ENCODE data around the gene DLGAP4. TPM values are rescaled to one million over a fixed set of nuclear protein-coding genes. Genes with fewer than 3 reads are reported as not detected.
A peak's percentile ranks its signal among the peaks of the same experiment; 100 is the strongest.

The DLGAP4 gene
- total RNA-seq, 1 experiment from 2014 or later = 40.3 TPM

- TF ChIP-seq CTCF (IDR thresholded peaks at IDR 0.05 in 2 of 3, conservative IDR thresholded peaks at IDR 0.05 in 1 of 3; ENCODE audit: borderline replicate concordance in 1 of 3, insufficient read depth in 1 of 3, low read depth in 2 of 3, low read length in 2 of 3) (peak; percentile 14 to 50 (median 42); a peak in 4 of 6 replicates), EZH2 (IDR thresholded peaks at IDR 0.05) (no peak), CBX3 (IDR thresholded peaks at IDR 0.05; ENCODE audit: low read depth) (peak; percentile 85; the same call in 1 of the 2 replicates), POLR2AphosphoS5 (IDR thresholded peaks at IDR 0.05; ENCODE audit: low read depth, low read length) (peak; percentile 43; the same call in 1 of the 2 replicates)
These were observed 78.0 kb downstream of the DLGAP4 start (continued) for GRCh38 chr20:36384022-36384619.

- Histone ChIP-seq H3K9ac (ENCODE audit: low read length) (no peak overlapping the region), H3K9me2 (ENCODE audit: insufficient read depth) (no peaks in the 10 kb centered on the region), H3K36me3 (ENCODE audit: control insufficient read depth in 1 of 2, insufficient read depth in 2 of 2, low read length in 2 of 2) (no peaks in the 10 kb centered on the region), H2AFZ (ENCODE audit: low read depth, low read length, poor library complexity, severe bottlenecking) (no peak overlapping the region), H3K4me1 (ENCODE audit: control insufficient read depth in 1 of 2, insufficient read depth in 2 of 2, low read length in 2 of 2) (no peaks in the 10 kb centered on the region), H3K4me2 (ENCODE audit: low read length) (no peak overlapping the region), H3K4me3 (replicated peaks in 1 of 2; ENCODE audit: low read depth in 1 of 2, low read length in 2 of 2) (no peak overlapping the region), H4K20me1 (ENCODE audit: insufficient read depth) (no peaks in the 10 kb centered on the region), H3K79me2 (ENCODE audit: insufficient read depth, low read length) (no peaks in the 10 kb centered on the region), H3K27me3 (ENCODE audit: insufficient read depth, low read length) (peaks cover 34% of the 10 kb centered on the region), H3K27ac (ENCODE audit: low read depth, low read length) (no peak overlapping the region), H3K9me3 (ENCODE audit: control insufficient read depth in 1 of 2, insufficient read depth in 1 of 2, low read depth in 1 of 2, low read length in 2 of 2) (no peaks in the 10 kb centered on the region)
- POLR2A ChIA-PET = no interaction called here
- no peak for ATAC-seq
- RAD21 ChIA-PET (ENCODE audit: low non-redundant PET in 1 of 2, low total read pairs in 2 of 2, uncharacterized antibody in 2 of 2, unreplicated experiment in 2 of 2) = no interaction called here
- no TSS peak for BruUV-seq (replicated peaks)
- CTCF ChIA-PET = no interaction called here
- no peak for TF ChIP-seq EZH2phosphoT487 (IDR thresholded peaks at IDR 0.05; ENCODE audit: borderline replicate concordance)
- no peak for DNase-seq (ENCODE audit: low read depth, low spot score)
- intact Hi-C loops (cut with micrococcal nuclease) = no loop called here
These were observed 79.4 kb downstream of the DLGAP4 start for GRCh38 chr20:36385503-36385902.

- no peaks in the 10 kb centered on the region for H3K9me3 ChIP-seq (ENCODE audit: control insufficient read depth in 1 of 2, insufficient read depth in 1 of 2, low read depth in 1 of 2, low read length in 2 of 2)
- H3K4me2 ChIP-seq (ENCODE audit: low read length) = no peak overlapping the region
- RAD21 ChIA-PET (ENCODE audit: low non-redundant PET in 1 of 2, low total read pairs in 2 of 2, uncharacterized antibody in 2 of 2, unreplicated experiment in 2 of 2) = no interaction called here
- no peaks in the 10 kb centered on the region for H3K79me2 ChIP-seq (ENCODE audit: insufficient read depth, low read length)
- no peaks in the 10 kb centered on the region for H3K36me3 ChIP-seq (ENCODE audit: control insufficient read depth in 1 of 2, insufficient read depth in 2 of 2, low read length in 2 of 2)
- intact Hi-C loops (cut with micrococcal nuclease) = no loop called here
- CTCF ChIA-PET = no interaction called here
- POLR2A ChIA-PET = no interaction called here
- no peak overlapping the region for H3K4me3 ChIP-seq (replicated peaks in 1 of 2; ENCODE audit: low read depth in 1 of 2, low read length in 2 of 2)
- peaks cover 34% of the 10 kb centered on the region for H3K27me3 ChIP-seq (ENCODE audit: insufficient read depth, low read length)
- H3K27ac ChIP-seq (ENCODE audit: low read depth, low read length) = no peak overlapping the region
- ATAC-seq = no peak
- no TSS peak for BruUV-seq (replicated peaks)
- H2AFZ ChIP-seq (ENCODE audit: low read depth, low read length, poor library complexity, severe bottlenecking) = no peak overlapping the region
- H4K20me1 ChIP-seq (ENCODE audit: insufficient read depth) = no peaks in the 10 kb centered on the region
- no peaks in the 10 kb centered on the region for H3K4me1 ChIP-seq (ENCODE audit: control insufficient read depth in 1 of 2, insufficient read depth in 2 of 2, low read length in 2 of 2)
- H3K9ac ChIP-seq (ENCODE audit: low read length) = no peak overlapping the region
- no peak for DNase-seq (ENCODE audit: low read depth, low spot score)
- no peaks in the 10 kb centered on the region for H3K9me2 ChIP-seq (ENCODE audit: insufficient read depth)
- TF ChIP-seq ELF1 (IDR thresholded peaks at IDR 0.05; ENCODE audit: borderline replicate concordance, low read depth) (no peak), CEBPB (IDR thresholded peaks at IDR 0.05; ENCODE audit: low read depth) (no peak), POLR2AphosphoS5 (IDR thresholded peaks at IDR 0.05; ENCODE audit: low read depth, low read length) (no peak), EZH2 (IDR thresholded peaks at IDR 0.05) (no peak), POLR2A (IDR thresholded peaks at IDR 0.05; ENCODE audit: borderline replicate concordance, extremely low read depth, insufficient read depth, insufficient read length) (no peak), SP1 (IDR thresholded peaks at IDR 0.05; ENCODE audit: low read depth) (no peak), ZFX (IDR thresholded peaks at IDR 0.05) (no peak), ZNF274 (IDR thresholded peaks at IDR 0.05; ENCODE audit: low read depth, low read length) (no peak), ATF3 (IDR thresholded peaks at IDR 0.05) (no peak), CTCF (IDR thresholded peaks at IDR 0.05 in 2 of 3, conservative IDR thresholded peaks at IDR 0.05 in 1 of 3; ENCODE audit: borderline replicate concordance in 1 of 3, insufficient read depth in 1 of 3, low read depth in 2 of 3, low read length in 2 of 3) (no peak), FOSL1 (IDR thresholded peaks at IDR 0.05; ENCODE audit: low read depth) (no peak)
These were observed 80.1 kb downstream of the DLGAP4 start for GRCh38 chr20:36386236-36386635.
